Activated CD8-positive, alpha-beta memory T cell treated with anti-CD3 and anti-CD28 coated beads for 48 hours (primary cell): ENCODE data around the gene GUCY1B1.

Experiments used
- DNase-seq, 3 experiments: peaks; one replicate each; pipeline ENCODE4 v3.0.0-alpha.2; 2020; ENCODE audit warnings: low read depth in 2 of 3, low spot score in 2 of 3

The GUCY1B1 gene

GRCh38 chr4:155799116-155799793, 40.4 kb downstream of the GUCY1B1 start:
- no peak for DNase-seq

GRCh38 chr4:155799794-155800123, 40.9 kb downstream of the GUCY1B1 start:
- DNase-seq: no peak

GRCh38 chr4:155800685-155801343, 42.0 kb downstream of the GUCY1B1 start:
- no peak for DNase-seq

GRCh38 chr4:155802190-155802959, 43.6 kb downstream of the GUCY1B1 start:
- DNase-seq: no peak

- no peak for DNase-seq
Measured at GRCh38 chr4:155805016-155805415, 46.2 kb downstream of the GUCY1B1 start.

- DNase-seq: no peak
Measured at GRCh38 chr4:155807021-155807420, 48.2 kb downstream of the GUCY1B1 start.

- DNase-seq: no peak
Measured at GRCh38 chr4:155809835-155810234, 51.0 kb downstream of the GUCY1B1 start.

GRCh38 chr4:155811083-155811482, 52.3 kb downstream of the GUCY1B1 start:
- DNase-seq: no peak

- no peak for DNase-seq
Measured at GRCh38 chr4:155818639-155819038, 59.8 kb downstream of the GUCY1B1 start.

- no peak for DNase-seq
Measured at GRCh38 chr4:155819066-155819465, 60.2 kb downstream of the GUCY1B1 start.

- DNase-seq: no peak
Measured at GRCh38 chr4:155820887-155821518, 62.2 kb downstream of the GUCY1B1 start.

- DNase-seq: no peak
Measured at GRCh38 chr4:155822572-155822971, 63.8 kb downstream of the GUCY1B1 start.

GRCh38 chr4:155828628-155829027, 69.8 kb downstream of the GUCY1B1 start:
- no peak for DNase-seq

GRCh38 chr4:155832664-155833063, 73.8 kb downstream of the GUCY1B1 start:
- DNase-seq: no peak

GRCh38 chr4:155837203-155837796, 78.5 kb downstream of the GUCY1B1 start:
- DNase-seq: no peak

- DNase-seq: no peak
Measured at GRCh38 chr4:155842080-155842479, 83.3 kb downstream of the GUCY1B1 start.

GRCh38 chr4:155846929-155847328, 88.1 kb downstream of the GUCY1B1 start:
- DNase-seq: no peak

GRCh38 chr4:155849042-155849441, 90.2 kb downstream of the GUCY1B1 start:
- DNase-seq: no peak

GRCh38 chr4:155853189-155853588, 94.4 kb downstream of the GUCY1B1 start:
- DNase-seq: no peak

- no peak for DNase-seq
Measured at GRCh38 chr4:155854582-155855226, 95.9 kb downstream of the GUCY1B1 start.

GRCh38 chr4:155855897-155856296, 97.1 kb downstream of the GUCY1B1 start:
- DNase-seq: no peak
